ENCODE data around the gene WDR87.

- no peak for TF ChIP-seq CTCF (IDR thresholded peaks at IDR 0.05)
- no peak for TF ChIP-seq POLR2A (IDR thresholded peaks at IDR 0.05)
These were observed 47.5 kb upstream of the WDR87 start for GRCh38 chr19:37953918-37954303.
